DMS79 (cell line): ENCODE data around the gene DGKQ.

Experiments
- DNase-seq: peaks from one replicate; lab custom pipeline; 2025; lab: John Stamatoyannopoulos, UW

The DGKQ gene

GRCh38 chr4:973431-974397 is at the start of gene DGKQ:
DGKQ (minus strand) TSS chr4:973569; CDS start chr4:973482, 87 bp downstream.
- no peak for DNase-seq

GRCh38 chr4:1022739-1023066 is 49.3 kb upstream of the DGKQ start:
- DNase-seq = no peak

GRCh38 chr4:1022051-1022738 is 48.8 kb upstream of the DGKQ start:
- no peak for DNase-seq

GRCh38 chr4:1021386-1022050 is 48.1 kb upstream of the DGKQ start:
- DNase-seq = no peak

GRCh38 chr4:1019729-1020470 is 46.5 kb upstream of the DGKQ start:
- no peak for DNase-seq

- DNase-seq = no peak
Measured at GRCh38 chr4:1019320-1019719, 46.0 kb upstream of the DGKQ start.

- DNase-seq = no peak
Measured at GRCh38 chr4:1018147-1019020, 45.0 kb upstream of the DGKQ start.

GRCh38 chr4:1017706-1018105 is 44.3 kb upstream of the DGKQ start:
- no peak for DNase-seq

- DNase-seq = no peak
Measured at GRCh38 chr4:1017211-1017610, 43.8 kb upstream of the DGKQ start.

GRCh38 chr4:1015746-1016145 is 42.4 kb upstream of the DGKQ start:
- no peak for DNase-seq

GRCh38 chr4:1015179-1015578 is 41.8 kb upstream of the DGKQ start:
- DNase-seq = no peak

- no peak for DNase-seq
Measured at GRCh38 chr4:1014291-1015167, 41.2 kb upstream of the DGKQ start.

GRCh38 chr4:1013225-1014073 is 40.1 kb upstream of the DGKQ start:
- no peak for DNase-seq

- no peak for DNase-seq
Measured at GRCh38 chr4:1012034-1012739, 38.8 kb upstream of the DGKQ start.

GRCh38 chr4:1011666-1012033 is 38.3 kb upstream of the DGKQ start:
- no peak for DNase-seq

GRCh38 chr4:1011022-1011665 is 37.8 kb upstream of the DGKQ start, which contains the start of gene FGFRL1:
FGFRL1 (plus strand) TSS chr4:1011626; CDS start chr4:1012486, 860 bp downstream.
- DNase-seq = no peak

- no peak for DNase-seq
Measured at GRCh38 chr4:1010395-1011021, 37.1 kb upstream of the DGKQ start.
